Activated B cell treated with CpG ODN at 0.5 μM for 24 hours (primary cell): ENCODE measurements around the gene ASTL. TPM values are rescaled to one million over a fixed set of nuclear protein-coding genes. Genes with fewer than 3 reads are reported as not detected.

Experiments used
- ATAC-seq: fragments of 200-7000 bp; cut with Tn5 transposase; one replicate; pipeline ENCODE4 v1.10.0; 2021; ENCODE audit warnings: low read depth, mild to moderate bottlenecking, moderate library complexity
- CTCF ChIA-PET: fragments of 350-600 bp; sonication (Branson Sonifier 250); formaldehyde crosslinking; loops from one replicate; lab custom pipeline; 2021; ENCODE audit warnings: antibody characterized with exemption; lab: Charles Lee
- POLR2A ChIA-PET: fragments of 350-600 bp; sonication (Branson Sonifier 250); formaldehyde crosslinking; loops from one replicate; lab custom pipeline; 2021; ENCODE audit warnings: antibody characterized with exemption; lab: Charles Lee
- DNase-seq: peaks from one replicate; pipeline ENCODE4 v3.0.0; 2022
- H3K27ac Mint-ChIP-seq: one replicate; pipeline ENCODE4 v1.8.0; 2020; ENCODE audit warnings: mixed read lengths
- H3K27me3 Mint-ChIP-seq: one replicate; pipeline ENCODE4 v1.8.0; 2021; ENCODE audit warnings: mixed read lengths
- H3K36me3 Mint-ChIP-seq: one replicate; pipeline ENCODE4 v1.8.0; 2021; ENCODE audit warnings: low read depth, mixed read lengths
- H3K4me1 Mint-ChIP-seq: one replicate; pipeline ENCODE4 v1.8.0; 2021; ENCODE audit warnings: mixed read lengths
- H3K4me3 Mint-ChIP-seq: one replicate; pipeline ENCODE4 v1.8.0; 2020; ENCODE audit warnings: mild to moderate bottlenecking, mixed read lengths
- H3K9me3 Mint-ChIP-seq: one replicate; pipeline ENCODE4 v1.8.0; 2020; ENCODE audit warnings: mixed read lengths
- intact Hi-C: fragments of 100-400 bp; cut with micrococcal nuclease; formaldehyde crosslinking; loops from one replicate; pipeline ENCODE4 v1.15.1; 2024
- total RNA-seq: library from RNA; stranded (reverse); gene quantifications from 2 replicates; pipeline ENCODE4 v1.2.3, GENCODE V29; 2022
- TF ChIP-seq, protein P1 (sequence below): fragments of 200-600 bp; IDR thresholded peaks from one replicate; pipeline ENCODE4 v1.8.0; 2022; ENCODE audit warnings: antibody characterized with exemption, mild to moderate bottlenecking

Gene ASTL
- total RNA-seq, 1 donor from 2014 or later: 1.6 TPM

GRCh38 chr2:96108541-96109360 is 29.6 kb downstream of the ASTL start:
- Mint-ChIP-seq H3K9me3 (peaks cover 9% of the 10 kb centered on the region), H3K4me1 (peaks cover under 1% of the 10 kb centered on the region), H3K36me3 (peaks cover 2% of the 10 kb centered on the region), H3K4me3 (no peak overlapping the region), H3K27me3 (peaks cover 3% of the 10 kb centered on the region), H3K27ac (no peak overlapping the region)
- DNase-seq: peak; percentile 5
- ChIA-PET CTCF (interaction anchor here (0.8 kb wide), 1 partner anchor 8 kb away, joined by 3 read pairs; no protein-coding TSS in a partner anchor), POLR2A (no interaction called here)
- no peak for ATAC-seq
- TF ChIP-seq, protein P1, sequence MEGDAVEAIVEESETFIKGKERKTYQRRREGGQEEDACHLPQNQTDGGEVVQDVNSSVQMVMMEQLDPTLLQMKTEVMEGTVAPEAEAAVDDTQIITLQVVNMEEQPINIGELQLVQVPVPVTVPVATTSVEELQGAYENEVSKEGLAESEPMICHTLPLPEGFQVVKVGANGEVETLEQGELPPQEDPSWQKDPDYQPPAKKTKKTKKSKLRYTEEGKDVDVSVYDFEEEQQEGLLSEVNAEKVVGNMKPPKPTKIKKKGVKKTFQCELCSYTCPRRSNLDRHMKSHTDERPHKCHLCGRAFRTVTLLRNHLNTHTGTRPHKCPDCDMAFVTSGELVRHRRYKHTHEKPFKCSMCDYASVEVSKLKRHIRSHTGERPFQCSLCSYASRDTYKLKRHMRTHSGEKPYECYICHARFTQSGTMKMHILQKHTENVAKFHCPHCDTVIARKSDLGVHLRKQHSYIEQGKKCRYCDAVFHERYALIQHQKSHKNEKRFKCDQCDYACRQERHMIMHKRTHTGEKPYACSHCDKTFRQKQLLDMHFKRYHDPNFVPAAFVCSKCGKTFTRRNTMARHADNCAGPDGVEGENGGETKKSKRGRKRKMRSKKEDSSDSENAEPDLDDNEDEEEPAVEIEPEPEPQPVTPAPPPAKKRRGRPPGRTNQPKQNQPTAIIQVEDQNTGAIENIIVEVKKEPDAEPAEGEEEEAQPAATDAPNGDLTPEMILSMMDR: no peak
- intact Hi-C loops: no loop called here

DNA sequence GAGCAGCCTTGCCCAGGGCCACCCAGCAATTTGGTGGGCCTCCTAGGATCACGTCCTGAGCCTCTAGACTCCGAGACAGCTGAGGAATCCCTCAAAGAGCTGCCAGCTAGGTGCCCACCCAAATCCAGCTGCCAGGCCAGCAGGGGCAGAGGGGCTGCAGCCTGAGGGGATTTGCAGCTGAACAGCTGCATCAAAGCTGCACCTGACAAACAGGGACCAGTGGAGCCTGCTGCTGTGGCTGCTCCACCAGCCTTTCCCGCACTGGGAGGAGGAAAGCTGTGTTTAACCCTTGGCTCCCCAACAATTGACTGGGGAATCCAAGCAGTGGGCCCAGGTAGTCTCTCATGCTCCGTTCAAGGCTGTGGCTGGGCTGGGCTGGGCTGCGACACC is 30.2 kb downstream of the ASTL start:
- DNase-seq: peak; percentile 2
- POLR2A ChIA-PET: no interaction called here
- Mint-ChIP-seq H3K4me3 (no peak overlapping the region), H3K36me3 (peaks cover 2% of the 10 kb centered on the region), H3K27ac (no peak overlapping the region), H3K9me3 (peaks cover 9% of the 10 kb centered on the region), H3K4me1 (peaks cover 2% of the 10 kb centered on the region), H3K27me3 (peaks cover 3% of the 10 kb centered on the region)
- ATAC-seq: no peak
- intact Hi-C loops: no loop called here
- CTCF ChIA-PET: interaction anchor here (0.8 kb wide), 1 partner anchor 9 kb away, joined by 3 read pairs; no protein-coding TSS in a partner anchor
- TF ChIP-seq, protein P1: no peak

GRCh38 chr2:96107708-96108065 is 30.6 kb downstream of the ASTL start:
- TF ChIP-seq, protein P1: no peak
- H3K27me3 Mint-ChIP-seq: peaks cover 3% of the 10 kb centered on the region
- no peak for ATAC-seq
- peak; percentile 2 for DNase-seq
- ChIA-PET POLR2A (no interaction called here), CTCF (no interaction called here)
- H3K36me3 Mint-ChIP-seq: peaks cover 2% of the 10 kb centered on the region
- no peak overlapping the region for H3K27ac Mint-ChIP-seq
- intact Hi-C loops: no loop called here
- H3K4me3 Mint-ChIP-seq: no peak overlapping the region
- H3K9me3 Mint-ChIP-seq: peaks cover 9% of the 10 kb centered on the region
- peaks cover 2% of the 10 kb centered on the region for H3K4me1 Mint-ChIP-seq

GRCh38 chr2:96106991-96107707 is 31.2 kb downstream of the ASTL start:
- POLR2A ChIA-PET: no interaction called here
- Mint-ChIP-seq H3K4me1 (peaks cover 2% of the 10 kb centered on the region), H3K36me3 (peaks cover 2% of the 10 kb centered on the region), H3K27ac (no peak overlapping the region), H3K27me3 (peaks cover 3% of the 10 kb centered on the region), H3K4me3 (no peak overlapping the region), H3K9me3 (peaks cover 9% of the 10 kb centered on the region)
- CTCF ChIA-PET: no interaction called here
- intact Hi-C loops: no loop called here
- TF ChIP-seq, protein P1: no peak
- no peak for ATAC-seq
- DNase-seq: no peak
